ENCODE results near the gene MLC1.

The MLC1 gene

GRCh38 chr22:50064453-50064852, 20.8 kb downstream of the MLC1 start:
- in situ Hi-C loops (cut with HindIII; ENCODE audit: low sequenced_read_pairs): no loop called here
- H3K4me3 ChIP-seq (ENCODE audit: low read depth, low read length): no peak overlapping the region

GRCh38 chr22:50063589-50064393, 21.4 kb downstream of the MLC1 start:
- H3K4me3 ChIP-seq (ENCODE audit: low read depth, low read length): no peak overlapping the region
- in situ Hi-C loops (cut with HindIII; ENCODE audit: low sequenced_read_pairs): no loop called here
- TF ChIP-seq CTCF (IDR thresholded peaks at IDR 0.05; ENCODE audit: low read depth, low read length): no peak
- no peak for DNase-seq (ENCODE audit: low read depth, low spot score)

More at GRCh38 chr22:50064453-50064852, 20.8 kb downstream of the MLC1 start:
- DNase-seq (ENCODE audit: low read depth, low spot score): no peak
- no peak for TF ChIP-seq CTCF (IDR thresholded peaks at IDR 0.05; ENCODE audit: low read depth, low read length)

- H3K4me3 ChIP-seq (ENCODE audit: low read depth, low read length): no peak overlapping the region
- DNase-seq (ENCODE audit: low read depth, low spot score): no peak
- in situ Hi-C loops (cut with HindIII; ENCODE audit: low sequenced_read_pairs): no loop called here
- no peak for TF ChIP-seq CTCF (IDR thresholded peaks at IDR 0.05; ENCODE audit: low read depth, low read length)
Observed at GRCh38 chr22:50062509-50063135, 22.6 kb downstream of the MLC1 start.

GRCh38 chr22:50061824-50062355, 23.3 kb downstream of the MLC1 start:
- in situ Hi-C loops (cut with HindIII; ENCODE audit: low sequenced_read_pairs): no loop called here
- DNase-seq (ENCODE audit: low read depth, low spot score): no peak
- no peak for TF ChIP-seq CTCF (IDR thresholded peaks at IDR 0.05; ENCODE audit: low read depth, low read length)
- H3K4me3 ChIP-seq (ENCODE audit: low read depth, low read length): no peak overlapping the region

GRCh38 chr22:50061141-50061823, 23.9 kb downstream of the MLC1 start:
- in situ Hi-C loops (cut with HindIII; ENCODE audit: low sequenced_read_pairs): no loop called here
- no peak overlapping the region for H3K4me3 ChIP-seq (ENCODE audit: low read depth, low read length)

More at GRCh38 chr22:50061141-50061823, 23.9 kb downstream of the MLC1 start:
- TF ChIP-seq CTCF (IDR thresholded peaks at IDR 0.05; ENCODE audit: low read depth, low read length): no peak
- no peak for DNase-seq (ENCODE audit: low read depth, low spot score)
